ENCODE data around the gene PRKAR2B. TPM values are rescaled to one million over a fixed set of nuclear protein-coding genes. Genes with fewer than 3 reads are reported as not detected.

Gene PRKAR2B
- total and polyA plus RNA-seq, 10 donors, result 8.3 to 74.4 (median 38.9) TPM

- H3K27me3 ChIP-seq (replicated peaks in 1 of 7), result no peaks in the 10 kb centered on the region
- H3K9me3 ChIP-seq, result peaks cover 0 to under 1% (median 0%) of the 10 kb centered on the region in 8 donors
- no peaks in the 10 kb centered on the region for H3K4me1 ChIP-seq
- DNase-seq, result no peak
- TF ChIP-seq, protein P1, sequence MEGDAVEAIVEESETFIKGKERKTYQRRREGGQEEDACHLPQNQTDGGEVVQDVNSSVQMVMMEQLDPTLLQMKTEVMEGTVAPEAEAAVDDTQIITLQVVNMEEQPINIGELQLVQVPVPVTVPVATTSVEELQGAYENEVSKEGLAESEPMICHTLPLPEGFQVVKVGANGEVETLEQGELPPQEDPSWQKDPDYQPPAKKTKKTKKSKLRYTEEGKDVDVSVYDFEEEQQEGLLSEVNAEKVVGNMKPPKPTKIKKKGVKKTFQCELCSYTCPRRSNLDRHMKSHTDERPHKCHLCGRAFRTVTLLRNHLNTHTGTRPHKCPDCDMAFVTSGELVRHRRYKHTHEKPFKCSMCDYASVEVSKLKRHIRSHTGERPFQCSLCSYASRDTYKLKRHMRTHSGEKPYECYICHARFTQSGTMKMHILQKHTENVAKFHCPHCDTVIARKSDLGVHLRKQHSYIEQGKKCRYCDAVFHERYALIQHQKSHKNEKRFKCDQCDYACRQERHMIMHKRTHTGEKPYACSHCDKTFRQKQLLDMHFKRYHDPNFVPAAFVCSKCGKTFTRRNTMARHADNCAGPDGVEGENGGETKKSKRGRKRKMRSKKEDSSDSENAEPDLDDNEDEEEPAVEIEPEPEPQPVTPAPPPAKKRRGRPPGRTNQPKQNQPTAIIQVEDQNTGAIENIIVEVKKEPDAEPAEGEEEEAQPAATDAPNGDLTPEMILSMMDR (IDR thresholded peaks at IDR 0.05 in 8 of 11, conservative IDR thresholded peaks at IDR 0.05 in 3 of 11), result no peak
- TF ChIP-seq POLR2AphosphoS5 (IDR thresholded peaks at IDR 0.05), result no peak
- no peak for TF ChIP-seq POLR2A (IDR thresholded peaks at IDR 0.05)
- no peak overlapping the region for H3K4me3 ChIP-seq
- WGBS, 5 donors, result 63 to 87% (median 78%) methylated on average over 3 of the region's 3 CpGs
- peaks cover 0 to 82% (median 49%) of the 10 kb centered on the region in 6 donors for H3K36me3 ChIP-seq
- intact Hi-C loops (cut with DNase I; ENCODE audit: low total_unique reads), result no loop called here
- H3K27ac ChIP-seq, result no peak overlapping the region
These were observed 163.6 kb downstream of the PRKAR2B start for GRCh38 chr7:107208024-107208521.

- DNase-seq, result no peak
These were observed 164.1 kb downstream of the PRKAR2B start for GRCh38 chr7:107208563-107208962.

GRCh38 chr7:107209565-107209964 lies 165.1 kb downstream of the PRKAR2B start:
- intact Hi-C loops (cut with DNase I; ENCODE audit: low total_unique reads), result no loop called here
- peaks cover 0 to 67% (median 36%) of the 10 kb centered on the region in 6 donors for H3K36me3 ChIP-seq
- TF ChIP-seq, protein P1 (IDR thresholded peaks at IDR 0.05 in 8 of 11, conservative IDR thresholded peaks at IDR 0.05 in 3 of 11), result no peak
- TF ChIP-seq POLR2AphosphoS5 (IDR thresholded peaks at IDR 0.05) (no peak), POLR2A (IDR thresholded peaks at IDR 0.05) (no peak)
- no peak for DNase-seq
- H3K27ac ChIP-seq, result no peak overlapping the region
- no peaks in the 10 kb centered on the region for H3K27me3 ChIP-seq (replicated peaks in 1 of 7)
- 86 to 100% (median 98%) methylated on average over 4 of the region's 4 CpGs for WGBS, 5 donors
- no peaks in the 10 kb centered on the region for H3K4me1 ChIP-seq
- peaks cover 3 to 14% (median 13%) of the 10 kb centered on the region in 8 donors for H3K9me3 ChIP-seq
- no peak overlapping the region for H3K4me3 ChIP-seq

More at GRCh38 chr7:107208563-107208962, 164.1 kb downstream of the PRKAR2B start:
- no peak for TF ChIP-seq POLR2A (IDR thresholded peaks at IDR 0.05)
- TF ChIP-seq, protein P1 (IDR thresholded peaks at IDR 0.05 in 8 of 11, conservative IDR thresholded peaks at IDR 0.05 in 3 of 11), result no peak
- TF ChIP-seq POLR2AphosphoS5 (IDR thresholded peaks at IDR 0.05), result peak in 1 of 3 donors; percentile 19
- Histone ChIP-seq H3K9me3 (peaks cover 0 to 5% (median 3%) of the 10 kb centered on the region in 8 donors), H3K27me3 (replicated peaks in 1 of 7) (no peaks in the 10 kb centered on the region), H3K27ac (peak overlapping the region in 1 of 8 donors; percentile 9), H3K4me3 (no peak overlapping the region), H3K4me1 (no peaks in the 10 kb centered on the region), H3K36me3 (peaks cover 0 to 77% (median 46%) of the 10 kb centered on the region in 6 donors)
- 91 to 96% (median 96%) methylated on average over 5 of the region's 5 CpGs for WGBS, 5 donors
- intact Hi-C loops (cut with DNase I; ENCODE audit: low total_unique reads), result no loop called here

GRCh38 chr7:107210400-107210799 lies 165.9 kb downstream of the PRKAR2B start:
- no peak for DNase-seq
- 93 to 98% (median 97%) methylated on average over 4 of the region's 4 CpGs for WGBS, 5 donors
- no peaks in the 10 kb centered on the region for H3K27me3 ChIP-seq (replicated peaks in 1 of 7)
- no peaks in the 10 kb centered on the region for H3K4me1 ChIP-seq
- peaks cover 3 to 22% (median 21%) of the 10 kb centered on the region in 8 donors for H3K9me3 ChIP-seq
- H3K4me3 ChIP-seq, result no peak overlapping the region
- intact Hi-C loops (cut with DNase I; ENCODE audit: low total_unique reads), result no loop called here
- no peak overlapping the region for H3K27ac ChIP-seq
- TF ChIP-seq POLR2AphosphoS5 (IDR thresholded peaks at IDR 0.05), result peak in 1 of 3 donors; percentile 29
- TF ChIP-seq POLR2A (IDR thresholded peaks at IDR 0.05), result no peak
- H3K36me3 ChIP-seq, result peaks cover 0 to 60% (median 28%) of the 10 kb centered on the region in 6 donors

Other genes starting within 250 kb of the PRKAR2B start
- 10 to 100 TPM; 31.8 to 54.8 (median 38.6) TPM for gene PIK3CG, start 179.4 kb upstream of the PRKAR2B start, total RNA-seq
- 1 to 10 TPM; 1.3 to 2.7 (median 2.6) TPM for gene PIK3CG, start 179.4 kb upstream of the PRKAR2B start, polyA plus RNA-seq
- 100 to 1,000 TPM in 3 of 7 donors, 10 to 100 TPM in 4; 71.4 to 141 (median 84.5) TPM for gene HBP1, start 124.3 kb downstream of the PRKAR2B start, total RNA-seq
- 10 to 100 TPM; 23.9 to 34.8 (median 32.1) TPM for gene HBP1, start 124.3 kb downstream of the PRKAR2B start, polyA plus RNA-seq

Data from spleen (tissue), 11 donors.